Natural killer cell treated with Interleukin-12 subunit alpha and Interleukin-12 subunit beta and Interleukin-15 and Interleukin-18, amount 100 ng/mL, for 72 hours (primary cell): ENCODE data around the gene MESD. TPM values are rescaled to one million over a fixed set of nuclear protein-coding genes. Genes with fewer than 3 reads are reported as not detected.

Source experiments
- ATAC-seq, 2 donors: fragments of 150-1000 bp; cut with Tn5 transposase in 1 of 2; sonication (Bioruptor Pico), chemical (Tn5 transposase) in 1 of 2; 2 replicates each; pipeline ENCODE4 v1.10.0; 2021
- DNase-seq: peaks from one replicate; pipeline ENCODE4 v3.0.0; 2022; ENCODE audit warnings: low spot score
- H3K27ac Mint-ChIP-seq, 2 donors: 1 replicate in 1 of 2; 2 replicates in 1 of 2; pipeline ENCODE4 v1.8.0; 2022; ENCODE audit warnings: mixed read lengths in 2 of 2, mild to moderate bottlenecking in 1 of 2, moderate library complexity in 1 of 2
- H3K27me3 Mint-ChIP-seq, 2 donors: 1 replicate in 1 of 2; 2 replicates in 1 of 2; pipeline ENCODE4 v1.8.0; 2022; ENCODE audit warnings: mixed read lengths in 2 of 2
- H3K36me3 Mint-ChIP-seq: one replicate; pipeline ENCODE4 v1.8.0; 2022; ENCODE audit warnings: mixed read lengths
- H3K4me1 Mint-ChIP-seq, 2 donors: 1 replicate in 1 of 2; 2 replicates in 1 of 2; pipeline ENCODE4 v1.8.0; 2022; ENCODE audit warnings: low read depth in 2 of 2, mixed read lengths in 2 of 2, mild to moderate bottlenecking in 1 of 2
- H3K4me3 Mint-ChIP-seq: one replicate; pipeline ENCODE4 v1.8.0; 2022; ENCODE audit warnings: mixed read lengths
- H3K9me3 Mint-ChIP-seq: 2 replicates; pipeline ENCODE4 v1.8.0; 2022; ENCODE audit warnings: mixed read lengths
- total RNA-seq, 2 donors: library from RNA; stranded (reverse); gene quantifications; one replicate each; pipeline ENCODE4 v1.2.3, GENCODE V29; 2022

MESD gene
- total RNA-seq, 2 donors from 2014 or later, result 33.7 to 35.6 TPM

GRCh38 chr15:80925597-80926059 is 64.0 kb downstream of the MESD start:
- peaks cover 35 to 44% of the 10 kb centered on the region in 2 donors for H3K4me1 Mint-ChIP-seq
- H3K9me3 Mint-ChIP-seq, result no peaks in the 10 kb centered on the region
- H3K27me3 Mint-ChIP-seq, result no peaks in the 10 kb centered on the region
- DNase-seq, result no peak
- H3K4me3 Mint-ChIP-seq, result no peak overlapping the region
- ATAC-seq, result no peak
- no peaks in the 10 kb centered on the region for H3K36me3 Mint-ChIP-seq
- peak overlapping the region in 1 of 2 donors; percentile 40 for H3K27ac Mint-ChIP-seq

- Mint-ChIP-seq H3K4me1 (peaks cover 47 to 51% of the 10 kb centered on the region in 2 donors), H3K36me3 (no peaks in the 10 kb centered on the region), H3K4me3 (no peak overlapping the region), H3K9me3 (no peaks in the 10 kb centered on the region), H3K27me3 (no peaks in the 10 kb centered on the region), H3K27ac (no peak overlapping the region)
- ATAC-seq (no peak), DNase-seq (no peak)
Measured at GRCh38 chr15:80924278-80924677, 65.3 kb downstream of the MESD start.

DNA sequence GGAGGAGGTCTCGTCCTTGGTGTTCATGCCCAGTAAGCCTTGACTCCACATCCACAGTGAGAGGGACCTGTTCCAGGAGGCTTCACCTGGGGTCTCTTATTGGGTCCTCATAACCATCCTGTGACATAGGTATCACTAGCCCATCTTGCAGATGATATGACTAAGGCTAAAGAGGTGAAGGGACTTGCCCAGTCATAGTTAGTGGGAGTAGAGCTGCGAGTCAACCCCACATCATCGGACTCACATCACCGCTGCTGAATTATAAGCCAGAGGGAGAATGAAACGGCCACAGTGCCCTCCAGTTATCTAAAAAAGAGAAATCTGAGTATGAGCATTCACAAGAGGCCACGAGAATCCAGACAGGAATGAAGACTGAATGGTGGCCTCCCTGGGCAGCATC is 66.0 kb downstream of the MESD start:
- ATAC-seq (no peak), DNase-seq (no peak)
- no peak overlapping the region for H3K4me3 Mint-ChIP-seq

DNA sequence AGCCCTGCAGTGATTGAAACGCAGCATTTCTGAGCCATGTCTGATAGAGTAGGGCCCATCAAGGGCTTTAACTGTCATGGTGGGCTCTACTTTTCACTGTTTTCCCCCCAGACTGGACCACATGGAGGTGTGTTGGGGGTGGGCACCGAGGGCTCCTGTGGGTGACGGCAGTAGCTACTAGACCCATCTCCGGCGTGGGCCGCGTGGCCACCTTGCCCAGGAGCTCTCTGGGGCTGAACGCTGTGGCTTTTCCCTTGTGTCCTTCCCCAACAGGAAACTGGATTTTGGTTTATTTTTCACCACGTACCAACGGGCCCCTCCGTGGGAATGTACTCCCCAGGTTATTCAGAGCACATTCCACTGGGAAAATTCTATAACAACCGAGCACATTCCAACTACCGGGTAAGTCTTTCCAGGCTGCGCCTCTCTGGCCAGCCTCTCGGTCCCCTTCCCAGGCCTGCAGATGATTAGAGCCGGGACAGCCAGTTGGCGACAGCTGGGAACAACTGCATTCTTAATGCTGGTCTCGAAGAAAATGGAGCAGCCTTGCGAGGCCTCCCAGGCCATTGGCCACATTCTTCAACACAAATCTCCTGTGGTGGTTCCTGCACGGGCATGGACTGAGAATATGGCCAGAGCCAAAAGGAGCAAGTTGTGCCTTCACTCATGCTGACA is 67.7 kb downstream of the MESD start:
- ATAC-seq (no peak), DNase-seq (no peak)
- Mint-ChIP-seq H3K27ac (no peak overlapping the region), H3K4me3 (no peak overlapping the region), H3K27me3 (no peaks in the 10 kb centered on the region), H3K4me1 (peaks cover 42% of the 10 kb centered on the region in 2 donors), H3K9me3 (no peaks in the 10 kb centered on the region), H3K36me3 (no peaks in the 10 kb centered on the region)

More for the DNA sequence above, 66.0 kb downstream of the MESD start:
- no peak overlapping the region for H3K27ac Mint-ChIP-seq
- no peaks in the 10 kb centered on the region for H3K9me3 Mint-ChIP-seq
- H3K27me3 Mint-ChIP-seq, result no peaks in the 10 kb centered on the region
- H3K4me1 Mint-ChIP-seq, result peaks cover 45 to 46% of the 10 kb centered on the region in 2 donors
- H3K36me3 Mint-ChIP-seq, result no peaks in the 10 kb centered on the region

- DNase-seq (peak; percentile 73), ATAC-seq (peak; percentile 90 to 96)
- Mint-ChIP-seq H3K4me1 (peaks cover 36 to 42% of the 10 kb centered on the region in 2 donors), H3K27me3 (no peaks in the 10 kb centered on the region), H3K4me3 (peak overlapping the region; percentile 81), H3K9me3 (no peaks in the 10 kb centered on the region), H3K36me3 (no peaks in the 10 kb centered on the region), H3K27ac (peak overlapping the region; percentile 35 to 45)
Measured at GRCh38 chr15:80920271-80920699, 69.3 kb downstream of the MESD start.

- H3K36me3 Mint-ChIP-seq, result no peaks in the 10 kb centered on the region
- no peak overlapping the region for H3K27ac Mint-ChIP-seq
- no peaks in the 10 kb centered on the region for H3K27me3 Mint-ChIP-seq
- no peak for DNase-seq
- peak overlapping the region; percentile 15 for H3K4me3 Mint-ChIP-seq
- H3K4me1 Mint-ChIP-seq, result peaks cover 43 to 48% of the 10 kb centered on the region in 2 donors
- no peak for ATAC-seq
- H3K9me3 Mint-ChIP-seq, result no peaks in the 10 kb centered on the region
Measured at GRCh38 chr15:80918196-80918783, 71.3 kb downstream of the MESD start.

- ATAC-seq (no peak), DNase-seq (no peak)
- Mint-ChIP-seq H3K27me3 (no peaks in the 10 kb centered on the region), H3K36me3 (no peaks in the 10 kb centered on the region), H3K27ac (peak overlapping the region in 1 of 2 donors; percentile 17), H3K4me3 (no peak overlapping the region), H3K4me1 (peaks cover 39 to 48% of the 10 kb centered on the region in 2 donors), H3K9me3 (no peaks in the 10 kb centered on the region)
Measured at GRCh38 chr15:80916056-80916455, 73.6 kb downstream of the MESD start.

DNA sequence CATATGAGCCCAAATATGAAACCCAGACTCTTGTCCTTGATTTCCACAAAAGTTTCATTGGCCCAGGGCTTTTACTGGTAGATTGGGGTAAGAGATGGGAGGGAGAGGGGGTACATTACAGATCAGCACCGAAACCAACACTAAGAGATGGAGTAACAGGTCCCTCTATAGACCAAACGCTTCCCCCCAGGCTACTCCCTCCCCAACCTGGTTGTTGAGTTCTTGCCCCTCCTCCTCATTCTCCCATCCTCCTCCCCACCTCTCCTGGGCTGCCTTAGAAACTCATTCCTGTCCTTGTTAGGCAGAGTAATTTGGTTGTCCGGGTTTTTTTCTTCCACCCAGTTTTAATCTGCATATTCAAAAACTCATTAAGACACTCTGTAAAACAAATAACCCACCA is 74.1 kb downstream of the MESD start:
- H3K27me3 Mint-ChIP-seq, result no peaks in the 10 kb centered on the region
- H3K9me3 Mint-ChIP-seq, result no peaks in the 10 kb centered on the region
- ATAC-seq (no peak), DNase-seq (no peak)
- H3K27ac Mint-ChIP-seq, result no peak overlapping the region
- H3K36me3 Mint-ChIP-seq, result no peaks in the 10 kb centered on the region
- no peak overlapping the region for H3K4me3 Mint-ChIP-seq
- H3K4me1 Mint-ChIP-seq, result peaks cover 39 to 42% of the 10 kb centered on the region in 2 donors

- ATAC-seq, result no peak
- Mint-ChIP-seq H3K4me3 (no peak overlapping the region), H3K9me3 (no peaks in the 10 kb centered on the region), H3K36me3 (peaks cover 5% of the 10 kb centered on the region), H3K27ac (peak overlapping the region in 1 of 2 donors; percentile 1), H3K27me3 (no peaks in the 10 kb centered on the region), H3K4me1 (peaks cover 30% of the 10 kb centered on the region in 2 donors)
- DNase-seq, result no peak
Measured at GRCh38 chr15:80913541-80913940, 76.1 kb downstream of the MESD start.

- no peak for ATAC-seq
- peaks cover 24 to 25% of the 10 kb centered on the region in 2 donors for H3K4me1 Mint-ChIP-seq
- no peak for DNase-seq
- no peak overlapping the region for H3K27ac Mint-ChIP-seq
- H3K9me3 Mint-ChIP-seq, result no peaks in the 10 kb centered on the region
- H3K27me3 Mint-ChIP-seq, result no peaks in the 10 kb centered on the region
- H3K36me3 Mint-ChIP-seq, result peaks cover 5% of the 10 kb centered on the region
- H3K4me3 Mint-ChIP-seq, result no peak overlapping the region
Measured at GRCh38 chr15:80912673-80913072, 76.9 kb downstream of the MESD start.

GRCh38 chr15:80911821-80912220 is 77.8 kb downstream of the MESD start:
- Mint-ChIP-seq H3K4me3 (no peak overlapping the region), H3K36me3 (peaks cover 5% of the 10 kb centered on the region), H3K9me3 (no peaks in the 10 kb centered on the region), H3K27me3 (no peaks in the 10 kb centered on the region), H3K4me1 (peaks cover 21 to 25% of the 10 kb centered on the region in 2 donors), H3K27ac (peak overlapping the region in 1 of 2 donors; percentile 76)
- no peak for ATAC-seq
- DNase-seq, result no peak

GRCh38 chr15:80906159-80906766 is 83.4 kb downstream of the MESD start:
- no peaks in the 10 kb centered on the region for H3K9me3 Mint-ChIP-seq
- ATAC-seq, result peak in 1 of 2 donors; percentile 3
- H3K4me1 Mint-ChIP-seq, result peaks cover 0 to 10% of the 10 kb centered on the region in 2 donors
- H3K4me3 Mint-ChIP-seq, result no peak overlapping the region
- peaks cover 5% of the 10 kb centered on the region for H3K36me3 Mint-ChIP-seq
- DNase-seq, result no peak
- H3K27me3 Mint-ChIP-seq, result no peaks in the 10 kb centered on the region
- no peak overlapping the region for H3K27ac Mint-ChIP-seq

GRCh38 chr15:80904998-80905397 is 84.6 kb downstream of the MESD start:
- H3K27me3 Mint-ChIP-seq, result no peaks in the 10 kb centered on the region
- H3K27ac Mint-ChIP-seq, result no peak overlapping the region
- H3K9me3 Mint-ChIP-seq, result no peaks in the 10 kb centered on the region
- DNase-seq, result no peak
- no peak for ATAC-seq
- peaks cover 5% of the 10 kb centered on the region for H3K36me3 Mint-ChIP-seq
- H3K4me3 Mint-ChIP-seq, result no peak overlapping the region
- H3K4me1 Mint-ChIP-seq, result peaks cover 7 to 9% of the 10 kb centered on the region in 2 donors

DNA sequence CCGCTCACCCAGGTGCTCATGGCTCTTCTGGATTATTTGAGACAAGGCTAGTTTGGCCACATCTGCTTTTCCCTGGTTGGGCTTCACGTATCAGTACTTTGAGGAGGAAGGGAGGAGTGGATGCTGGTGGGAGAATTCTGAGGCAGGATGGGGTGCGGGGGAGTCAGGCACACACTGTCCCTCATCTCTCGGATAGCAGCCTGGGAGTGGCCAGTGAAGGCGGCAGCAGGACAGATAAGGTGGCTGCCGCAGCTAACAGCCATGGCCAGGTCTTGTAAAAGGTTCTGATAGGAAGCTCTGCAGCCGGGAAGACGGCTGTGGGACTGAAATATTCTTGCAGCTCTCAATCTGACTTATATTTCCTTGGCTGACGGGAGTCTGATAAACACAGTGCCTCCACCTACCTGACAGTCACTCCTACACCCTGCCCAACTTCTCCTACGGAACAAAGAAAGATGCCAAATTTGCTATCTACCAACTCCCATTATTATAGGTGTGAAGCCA is 87.3 kb downstream of the MESD start:
- no peaks in the 10 kb centered on the region for H3K9me3 Mint-ChIP-seq
- no peak overlapping the region for H3K4me3 Mint-ChIP-seq
- H3K27ac Mint-ChIP-seq, result peak overlapping the region in 1 of 2 donors; percentile 19
- H3K36me3 Mint-ChIP-seq, result no peaks in the 10 kb centered on the region
- DNase-seq, result no peak
- ATAC-seq, result no peak
- H3K27me3 Mint-ChIP-seq, result peaks cover 0 to 2% of the 10 kb centered on the region in 2 donors
- peaks cover 7 to 13% of the 10 kb centered on the region in 2 donors for H3K4me1 Mint-ChIP-seq
